H1 (cell line): Measurements from ENCODE around the gene RWDD3. TPM values are rescaled to one million over a fixed set of nuclear protein-coding genes. Genes with fewer than 3 reads are reported as not detected.

Experiments used
- CTCF ChIA-PET: fragments of 300-600 bp; sonication (Branson Sonifier 250); formaldehyde crosslinking; loops from one replicate; lab custom pipeline; 2021; ENCODE audit not compliant: partially characterized antibody; lab: Charles Lee
- POLR2A ChIA-PET: fragments of 300-600 bp; sonication (Branson Sonifier 250); formaldehyde crosslinking; loops from one replicate; lab custom pipeline; 2021; ENCODE audit warnings: inconsistent platforms; ENCODE audit not compliant: partially characterized antibody; lab: Charles Lee
- DNase-seq, 2 experiments: peaks; one replicate each; pipeline versions ENCODE4 v3.0.0 to v3.0.0-alpha.2; 2010 to 2022; ENCODE audit warnings: low spot score in 2 of 2, low read depth in 1 of 2, mixed read lengths in 1 of 2
- FAIRE-seq: peaks from 2 replicates; lab custom pipeline; 2011; peaks lifted over from hg19 to GRCh38; lab: Jason Lieb, UNC
- H2AFZ ChIP-seq: 2 replicates; pipeline ENCODE4 v1.8.1; 2012; ENCODE audit warnings: low read length, inconsistent platforms
- H2AK5ac ChIP-seq: 2 replicates; pipeline ENCODE4 v1.6.1; 2013; ENCODE audit warnings: low read depth, low read length
- H2BK120ac ChIP-seq: replicated peaks from 2 replicates; pipeline ENCODE3; 2013; ENCODE audit warnings: low read depth, low read length, inconsistent platforms
- H2BK12ac ChIP-seq: 2 replicates; pipeline ENCODE4 v1.6.1; 2013; ENCODE audit warnings: low read depth, low read length
- H2BK15ac ChIP-seq: 2 replicates; pipeline ENCODE4 v1.6.1; 2013; ENCODE audit warnings: low read length
- H2BK20ac ChIP-seq: 2 replicates; pipeline ENCODE4 v1.6.1; 2013; ENCODE audit warnings: low read length
- H2BK5ac ChIP-seq: 2 replicates; pipeline ENCODE4 v1.6.1; 2013; ENCODE audit warnings: low read depth, low read length
- H3K14ac ChIP-seq: 2 replicates; pipeline ENCODE4 v1.6.1; 2013; ENCODE audit warnings: inconsistent platforms; ENCODE audit not compliant: insufficient read length
- H3K18ac ChIP-seq: 2 replicates; pipeline ENCODE4 v1.6.1; 2013; ENCODE audit warnings: low read length; ENCODE audit errors: extremely low read depth
- H3K23ac ChIP-seq: 2 replicates; pipeline ENCODE4 v1.6.1; 2013; ENCODE audit warnings: inconsistent platforms; ENCODE audit not compliant: insufficient read length
- H3K23me2 ChIP-seq: 2 replicates; pipeline ENCODE4 v1.6.1; 2013; ENCODE audit warnings: low read depth, low read length
- H3K27ac ChIP-seq: 2 replicates; pipeline ENCODE4 v1.6.1; 2011; ENCODE audit warnings: low read depth, low read length, inconsistent platforms
- H3K27me3 ChIP-seq, 4 experiments: replicated peaks in 1 of 4; 1 replicate in 1 of 4; 2 replicates in 3 of 4; pipeline versions ENCODE4 v1.6.1 to v1.8.1; 2011 to 2013; ENCODE audit warnings: low read length in 3 of 4, mild to moderate bottlenecking in 3 of 4, inconsistent platforms in 2 of 4, mixed read lengths in 2 of 4, moderate library complexity in 1 of 4; ENCODE audit not compliant: control insufficient read depth in 3 of 4, insufficient read depth in 3 of 4; ENCODE audit errors: extremely low read depth in 1 of 4
- H3K36me3 ChIP-seq, 4 experiments: 2 replicates each; pipeline versions ENCODE4 v1.6.1 to v1.8.1; 2011 to 2013; ENCODE audit warnings: mild to moderate bottlenecking in 4 of 4, low read length in 3 of 4, moderate library complexity in 2 of 4, control low read depth in 1 of 4, inconsistent platforms in 1 of 4; ENCODE audit not compliant: insufficient read depth in 4 of 4, control insufficient read depth in 2 of 4
- H3K4ac ChIP-seq: replicated peaks from 2 replicates; pipeline ENCODE3; 2013; ENCODE audit warnings: low read length, low read depth, mixed read lengths, inconsistent platforms; ENCODE audit not compliant: insufficient read length
- H3K4me1 ChIP-seq, 4 experiments: replicated peaks in 1 of 4; 1 replicate in 1 of 4; 2 replicates in 3 of 4; pipeline versions ENCODE4 v1.6.1 to v1.8.1; 2011 to 2013; ENCODE audit warnings: low read length in 3 of 4, inconsistent platforms in 2 of 4, mixed read lengths in 1 of 4; ENCODE audit not compliant: insufficient read depth in 4 of 4, control insufficient read depth in 3 of 4
- H3K4me2 ChIP-seq, 2 experiments: 2 replicates each; pipeline versions ENCODE4 v1.6.1 to v1.8.1; 2011 to 2013; ENCODE audit warnings: low read depth in 2 of 2, low read length in 2 of 2, control low read depth in 1 of 2, inconsistent platforms in 1 of 2, mild to moderate bottlenecking in 1 of 2; ENCODE audit not compliant: insufficient read depth in 1 of 2
- H3K4me3 ChIP-seq, 4 experiments: fragments of 200-600, 300-600 bp in 1 of 4; sonication (generic), shearing (Covaris generic), sonication (Bioruptor Twin) in 1 of 4; 2 replicates each; pipeline versions ENCODE4 v1.5.1 to v1.8.1; 2011 to 2016; ENCODE audit warnings: low read length in 4 of 4, low read depth in 3 of 4, control low read depth in 2 of 4, inconsistent platforms in 2 of 4, mild to moderate bottlenecking in 2 of 4, mixed read lengths in 1 of 4, moderate library complexity in 1 of 4; ENCODE audit not compliant: insufficient read depth in 2 of 4; ENCODE audit errors: extremely low read depth in 1 of 4
- H3K56ac ChIP-seq: replicated peaks from 2 replicates; pipeline ENCODE3; 2013; ENCODE audit warnings: low read depth, mild to moderate bottlenecking, mixed read lengths, low read length, inconsistent platforms; ENCODE audit not compliant: insufficient read length
- H3K79me1 ChIP-seq: 2 replicates; pipeline ENCODE4 v1.6.1; 2013; ENCODE audit warnings: low read depth, low read length, control low read depth
- H3K79me2 ChIP-seq, 2 experiments: 2 replicates each; pipeline versions ENCODE4 v1.6.1 to v1.8.1; 2012 to 2013; ENCODE audit warnings: low read length in 2 of 2, mild to moderate bottlenecking in 2 of 2, inconsistent platforms in 1 of 2; ENCODE audit not compliant: insufficient read depth in 2 of 2, control insufficient read depth in 1 of 2
- H3K9ac ChIP-seq, 4 experiments: replicated peaks in 1 of 4; 1 replicate in 1 of 4; 2 replicates in 3 of 4; pipeline versions ENCODE4 v1.6.1 to v1.8.1; 2011 to 2013; ENCODE audit warnings: low read depth in 3 of 4, low read length in 3 of 4, control low read depth in 2 of 4, mild to moderate bottlenecking in 2 of 4, moderate library complexity in 2 of 4, inconsistent platforms in 1 of 4; ENCODE audit errors: extremely low read depth in 1 of 4
- H3K9me3 ChIP-seq, 2 experiments: 2 replicates each; pipeline versions ENCODE4 v1.6.1 to v1.8.1; 2012 to 2013; ENCODE audit warnings: mild to moderate bottlenecking in 2 of 2, moderate library complexity in 2 of 2, control low read depth in 1 of 2, inconsistent platforms in 1 of 2, low read depth in 1 of 2, low read length in 1 of 2, mixed read lengths in 1 of 2; ENCODE audit not compliant: insufficient read depth in 2 of 2
- H4K20me1 ChIP-seq, 2 experiments: replicated peaks in 1 of 2; 2 replicates each; pipeline versions ENCODE3 to v1.8.1; 2011 to 2013; ENCODE audit warnings: inconsistent platforms in 2 of 2, low read length in 2 of 2, mild to moderate bottlenecking in 1 of 2; ENCODE audit not compliant: insufficient read depth in 2 of 2, control insufficient read depth in 1 of 2
- H4K5ac ChIP-seq: 2 replicates; pipeline ENCODE4 v1.6.1; 2013; ENCODE audit warnings: low read length, low read depth, mixed read lengths, inconsistent platforms; ENCODE audit not compliant: insufficient read length
- H4K8ac ChIP-seq: 2 replicates; pipeline ENCODE4 v1.8.0; 2013; ENCODE audit warnings: mild to moderate bottlenecking, moderate library complexity, low read length, inconsistent platforms; ENCODE audit not compliant: insufficient read depth; ENCODE audit errors: extremely low read depth
- H4K91ac ChIP-seq: replicated peaks from 2 replicates; pipeline ENCODE3; 2013; ENCODE audit warnings: low read length, mixed read lengths, inconsistent platforms; ENCODE audit not compliant: insufficient read length
- POLR2A ChIP-seq, 2 experiments: IDR thresholded peaks; 1 replicate in 1 of 2; 2 replicates in 1 of 2; pipeline ENCODE4 v1.6.1; 2011; ENCODE audit warnings: low read depth in 2 of 2, low read length in 2 of 2, mild to moderate bottlenecking in 2 of 2; ENCODE audit errors: control extremely low read depth in 1 of 2
- POU5F1 ChIP-seq: IDR thresholded peaks from 2 replicates; pipeline ENCODE4 v1.6.1; 2011; ENCODE audit warnings: low read depth, mild to moderate bottlenecking, low read length, moderate library complexity
- polyA plus RNA-seq, 7 experiments: library from polyadenylated mRNA; depleted of rRNA in 3 of 7; stranded (reverse) in 5 of 7; unstranded in 2 of 7; fragments of >200 nt in 5 of 7; fragments of 200-250 nt in 2 of 7; gene quantifications; 1 replicate in 5 of 7; 2 replicates in 1 of 7; 4 replicates in 1 of 7; pipeline versions ENCODE4 v1.2.1 to v1.2.3, GENCODE V29; 2011 to 2013; ENCODE audit warnings: missing spikeins in 2 of 7, mixed read lengths in 2 of 7
- total RNA-seq: library from RNA; stranded (reverse); fragmentation: NEBNext Ultra II Directional; extraction: Animal tissue kit (Norgen Biotek cat#: 25700); gene quantifications from 2 replicates; pipeline ENCODE4 v1.2.1, GENCODE V29; 2021

The RWDD3 gene
- total and polyA plus RNA-seq, 2 of the 8 experiments (the other 6 are each of a cell fraction or from before 2014, with no cell fraction given): 7.9 to 14.5 TPM

- Histone ChIP-seq H4K91ac (no peak overlapping the region), H3K27ac (no peak overlapping the region)
- TF ChIP-seq POU5F1: no peak
- no peak for TF ChIP-seq POLR2A (IDR thresholded peaks at IDR 0.05; ENCODE audit: control extremely low read depth in 1 of 2, low read depth in 2 of 2, low read length in 2 of 2)
These were observed 24.7 kb upstream of the RWDD3 start for GRCh38 chr1:95209291-95209690.

More at GRCh38 chr1:95209291-95209690, 24.7 kb upstream of the RWDD3 start:
- Histone ChIP-seq H4K20me1 (no peaks in the 10 kb centered on the region), H4K8ac (no peak overlapping the region), H3K9ac (no peak overlapping the region), H3K18ac (no peak overlapping the region), H2BK20ac (no peak overlapping the region), H3K4me3 (no peak overlapping the region), H2BK120ac (no peak overlapping the region), H3K27me3 (no peaks in the 10 kb centered on the region), H3K23ac (no peak overlapping the region), H2AFZ (no peak overlapping the region), H3K9me3 (no peaks in the 10 kb centered on the region), H3K4me1 (no peaks in the 10 kb centered on the region), H3K4me2 (no peak overlapping the region), H3K14ac (no peak overlapping the region), H3K56ac (no peak overlapping the region), H2BK15ac (no peak overlapping the region), H3K4ac (no peak overlapping the region), H3K36me3 (no peaks in the 10 kb centered on the region), H2BK12ac (no peak overlapping the region), H3K79me1 (no peaks in the 10 kb centered on the region), H3K23me2 (no peaks in the 10 kb centered on the region), H3K79me2 (no peaks in the 10 kb centered on the region), H2AK5ac (no peak overlapping the region), H2BK5ac (no peak overlapping the region), H4K5ac (no peak overlapping the region)
- DNase-seq (no peak), FAIRE-seq (no peak)
- CTCF ChIA-PET: interaction anchor here (0.9 to 1.1 kb wide), 3 partner anchors 14 to 93 kb away, joined by 3 to 4 read pairs (median 3); partner anchors contain the start of gene RWDD3
- POLR2A ChIA-PET: no interaction called here
